Measurements from ENCODE around the gene MLIP. TPM values are rescaled to one million over a fixed set of nuclear protein-coding genes. Genes with fewer than 3 reads are reported as not detected.
A peak's percentile ranks its signal among the peaks of the same experiment; 100 is the strongest.

The MLIP gene
- total RNA-seq, 1 donor from 2014 or later: not detected

DNA sequence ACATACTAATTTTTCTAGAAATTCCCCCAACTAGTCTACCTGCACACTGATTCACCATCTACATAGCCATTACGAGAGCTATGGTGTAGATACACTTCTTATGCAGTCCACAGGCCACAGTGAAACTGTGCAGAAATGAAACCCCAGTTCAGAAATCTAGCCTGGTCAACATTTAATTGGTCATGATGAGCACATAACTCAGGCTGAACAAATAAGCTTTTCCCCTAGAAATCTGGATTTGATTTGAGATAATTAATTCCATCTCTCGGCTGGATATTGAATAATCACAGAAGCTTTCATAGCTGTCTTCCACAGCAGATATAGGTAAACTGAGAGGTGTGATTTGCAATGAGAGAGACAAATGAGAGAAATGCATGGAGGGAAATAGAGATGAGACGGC lies 174.4 kb downstream of the MLIP start:
- Histone ChIP-seq H3K79me2 (ENCODE audit: low read depth) (no peaks in the 10 kb centered on the region), H3K9ac (no peak overlapping the region), H3K27me3 (no peaks in the 10 kb centered on the region), H2AFZ (replicated peaks) (peak overlapping the region; percentile 1), H4K20me1 (ENCODE audit: low read depth) (no peaks in the 10 kb centered on the region), H3K9me3 (ENCODE audit: low read depth) (no peaks in the 10 kb centered on the region), H3K4me3 (no peak overlapping the region), H3K4me1 (no peaks in the 10 kb centered on the region), H3F3A (ENCODE audit: low read depth) (no peaks in the 10 kb centered on the region), H3K4me2 (no peak overlapping the region), H3K27ac (no peak overlapping the region), H3K36me3 (no peaks in the 10 kb centered on the region)
- no peak overlapping the region for H3K27ac Mint-ChIP-seq
- DNase-seq (ENCODE audit: low spot score): no peak
- no peaks in the 10 kb centered on the region for H3K36me3 Mint-ChIP-seq
- no peak overlapping the region for H3K4me3 Mint-ChIP-seq
- no peaks in the 10 kb centered on the region for H3K4me1 Mint-ChIP-seq
- TF ChIP-seq EZH2 (IDR thresholded peaks at IDR 0.05) (no peak), EZH2phosphoT487 (IDR thresholded peaks at IDR 0.05) (no peak)
- TF ChIP-seq, protein P1, sequence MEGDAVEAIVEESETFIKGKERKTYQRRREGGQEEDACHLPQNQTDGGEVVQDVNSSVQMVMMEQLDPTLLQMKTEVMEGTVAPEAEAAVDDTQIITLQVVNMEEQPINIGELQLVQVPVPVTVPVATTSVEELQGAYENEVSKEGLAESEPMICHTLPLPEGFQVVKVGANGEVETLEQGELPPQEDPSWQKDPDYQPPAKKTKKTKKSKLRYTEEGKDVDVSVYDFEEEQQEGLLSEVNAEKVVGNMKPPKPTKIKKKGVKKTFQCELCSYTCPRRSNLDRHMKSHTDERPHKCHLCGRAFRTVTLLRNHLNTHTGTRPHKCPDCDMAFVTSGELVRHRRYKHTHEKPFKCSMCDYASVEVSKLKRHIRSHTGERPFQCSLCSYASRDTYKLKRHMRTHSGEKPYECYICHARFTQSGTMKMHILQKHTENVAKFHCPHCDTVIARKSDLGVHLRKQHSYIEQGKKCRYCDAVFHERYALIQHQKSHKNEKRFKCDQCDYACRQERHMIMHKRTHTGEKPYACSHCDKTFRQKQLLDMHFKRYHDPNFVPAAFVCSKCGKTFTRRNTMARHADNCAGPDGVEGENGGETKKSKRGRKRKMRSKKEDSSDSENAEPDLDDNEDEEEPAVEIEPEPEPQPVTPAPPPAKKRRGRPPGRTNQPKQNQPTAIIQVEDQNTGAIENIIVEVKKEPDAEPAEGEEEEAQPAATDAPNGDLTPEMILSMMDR (IDR thresholded peaks at IDR 0.05): no peak
- no peaks in the 10 kb centered on the region for H3K27me3 Mint-ChIP-seq (ENCODE audit: insufficient read depth, low read depth)
- no peaks in the 10 kb centered on the region for H3K9me3 Mint-ChIP-seq

DNA sequence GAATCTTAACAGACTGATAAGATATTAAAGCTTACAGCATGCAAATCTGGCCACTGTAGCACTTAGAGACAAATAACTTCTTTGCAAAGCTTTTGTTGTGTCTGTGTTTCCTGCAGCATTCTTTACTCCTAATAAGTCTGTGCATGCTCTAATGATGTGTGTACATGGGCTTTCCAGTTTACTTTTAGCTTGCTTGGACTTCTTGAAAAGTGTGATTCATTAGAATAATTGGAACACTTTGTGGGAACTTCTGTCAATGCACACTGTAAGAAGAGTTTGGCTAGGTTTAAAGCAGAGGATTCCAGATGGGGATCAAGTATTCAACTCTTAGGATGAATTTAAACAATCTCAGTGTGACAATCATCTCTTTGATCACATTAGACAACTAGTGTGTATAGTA lies 174.9 kb downstream of the MLIP start:
- TF ChIP-seq, protein P1 (IDR thresholded peaks at IDR 0.05): no peak
- TF ChIP-seq EZH2 (IDR thresholded peaks at IDR 0.05): no peak
- TF ChIP-seq EZH2phosphoT487 (IDR thresholded peaks at IDR 0.05): no peak

DNA sequence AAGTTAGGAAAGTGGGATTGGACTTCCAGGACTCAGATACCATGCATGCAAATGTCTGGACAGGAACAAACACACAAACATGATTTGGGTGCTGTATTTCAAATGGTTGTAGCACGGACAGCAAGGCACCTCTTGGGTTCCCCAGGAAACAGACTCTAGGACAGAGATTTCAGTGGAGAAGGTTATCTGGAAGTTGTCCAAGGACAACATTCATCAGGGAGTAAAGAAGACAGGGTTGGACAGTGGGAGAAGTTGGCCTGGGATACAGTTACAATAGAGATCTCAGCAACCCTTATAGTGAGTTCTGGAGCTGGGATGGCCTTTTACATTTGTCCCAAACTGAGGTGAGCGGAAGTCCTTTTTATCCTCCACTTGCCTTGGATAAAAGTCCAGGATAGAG lies 177.2 kb downstream of the MLIP start:
- Histone ChIP-seq H3K9ac (no peak overlapping the region), H3K79me2 (ENCODE audit: low read depth) (no peaks in the 10 kb centered on the region), H3K4me1 (no peaks in the 10 kb centered on the region), H3K27ac (no peak overlapping the region), H3F3A (ENCODE audit: low read depth) (no peaks in the 10 kb centered on the region), H3K27me3 (no peaks in the 10 kb centered on the region), H3K36me3 (no peaks in the 10 kb centered on the region), H2AFZ (replicated peaks) (no peak overlapping the region), H3K4me2 (no peak overlapping the region), H3K4me3 (no peak overlapping the region), H4K20me1 (ENCODE audit: low read depth) (no peaks in the 10 kb centered on the region), H3K9me3 (ENCODE audit: low read depth) (no peaks in the 10 kb centered on the region)
- Mint-ChIP-seq H3K27ac (no peak overlapping the region), H3K27me3 (ENCODE audit: insufficient read depth, low read depth) (no peaks in the 10 kb centered on the region), H3K36me3 (no peaks in the 10 kb centered on the region), H3K9me3 (no peaks in the 10 kb centered on the region), H3K4me3 (no peak overlapping the region), H3K4me1 (no peaks in the 10 kb centered on the region)
- no peak for DNase-seq (ENCODE audit: low spot score)
- TF ChIP-seq, protein P1 (IDR thresholded peaks at IDR 0.05): no peak
- TF ChIP-seq EZH2 (IDR thresholded peaks at IDR 0.05) (no peak), EZH2phosphoT487 (IDR thresholded peaks at IDR 0.05) (no peak)

More for the DNA sequence above, 174.9 kb downstream of the MLIP start:
- Histone ChIP-seq H3K27ac (no peak overlapping the region), H3K36me3 (no peaks in the 10 kb centered on the region), H3K9me3 (ENCODE audit: low read depth) (no peaks in the 10 kb centered on the region), H3K79me2 (ENCODE audit: low read depth) (no peaks in the 10 kb centered on the region), H3K27me3 (no peaks in the 10 kb centered on the region), H3F3A (ENCODE audit: low read depth) (no peaks in the 10 kb centered on the region), H3K4me2 (no peak overlapping the region), H3K9ac (no peak overlapping the region), H4K20me1 (ENCODE audit: low read depth) (no peaks in the 10 kb centered on the region), H3K4me1 (no peaks in the 10 kb centered on the region), H2AFZ (replicated peaks) (peak overlapping the region; percentile 1), H3K4me3 (no peak overlapping the region)
- H3K27me3 Mint-ChIP-seq (ENCODE audit: insufficient read depth, low read depth): no peaks in the 10 kb centered on the region
- H3K27ac Mint-ChIP-seq: no peak overlapping the region
- H3K9me3 Mint-ChIP-seq: no peaks in the 10 kb centered on the region
- DNase-seq (ENCODE audit: low spot score): no peak
- H3K36me3 Mint-ChIP-seq: no peaks in the 10 kb centered on the region
- no peaks in the 10 kb centered on the region for H3K4me1 Mint-ChIP-seq
- H3K4me3 Mint-ChIP-seq: no peak overlapping the region

Data from neural progenitor cell (in vitro differentiated cells).